Caco-2 (cell line): ENCODE data around the gene ABT1. TPM values are rescaled to one million over a fixed set of nuclear protein-coding genes. Genes with fewer than 3 reads are reported as not detected.

Experiments
- BruUV-seq: library from RNA; stranded (reverse); fragments of 400-500 nt; replicated peaks from 2 replicates; lab custom pipeline; 2021; lab: Mats Ljungman, UMichigan
- CTCF ChIA-PET: fragments of 300-600 bp; sonication (Branson Sonifier 250); formaldehyde crosslinking; loops from one replicate; lab custom pipeline; 2022; ENCODE audit warnings: antibody characterized with exemption; lab: Charles Lee
- POLR2A ChIA-PET: fragments of 300-600 bp; sonication (Branson Sonifier 250); formaldehyde crosslinking; loops from one replicate; lab custom pipeline; 2022; ENCODE audit warnings: antibody characterized with exemption; lab: Charles Lee
- DNase-seq, 2 experiments: peaks; one replicate each; pipeline versions ENCODE4 v3.0.0 to v3.0.0-alpha.2; 2020 to 2022
- H3K27me3 ChIP-seq: replicated peaks from 2 replicates; pipeline ENCODE4 v1.6.0; 2011; ENCODE audit warnings: low read length; ENCODE audit not compliant: control insufficient read depth, insufficient read depth
- H3K36me3 ChIP-seq: 2 replicates; pipeline ENCODE4 v1.5.1; 2011; ENCODE audit warnings: low read length; ENCODE audit not compliant: control insufficient read depth, insufficient read depth
- H3K4me1 ChIP-seq: fragments of 250-450 bp; sonication (Bioruptor Pico); 2 replicates; pipeline ENCODE4 v1.5.1; 2020; ENCODE audit warnings: mild to moderate bottlenecking
- H3K4me3 ChIP-seq: 2 replicates; pipeline ENCODE4 v1.5.1; 2011; ENCODE audit warnings: low read depth, mild to moderate bottlenecking, control low read depth, low read length
- H3K9me3 ChIP-seq: fragments of 250-450 bp; sonication (Bioruptor Pico); 2 replicates; pipeline ENCODE4 v1.5.1; 2020; ENCODE audit warnings: mild to moderate bottlenecking, moderate library complexity
- H3K27ac Mint-ChIP-seq: one replicate; pipeline ENCODE4 v1.8.0; 2022; ENCODE audit warnings: mixed read lengths; ENCODE audit not compliant: unreplicated experiment
- H3K27me3 Mint-ChIP-seq: one replicate; pipeline ENCODE4 v1.8.0; 2022; ENCODE audit warnings: mixed read lengths; ENCODE audit not compliant: insufficient read depth, unreplicated experiment
- H3K36me3 Mint-ChIP-seq: one replicate; pipeline ENCODE4 v1.8.0; 2022; ENCODE audit warnings: mild to moderate bottlenecking, mixed read lengths; ENCODE audit not compliant: insufficient read depth, unreplicated experiment
- H3K4me1 Mint-ChIP-seq: one replicate; pipeline ENCODE4 v1.8.0; 2022; ENCODE audit warnings: low read depth, mixed read lengths; ENCODE audit not compliant: unreplicated experiment
- H3K4me3 Mint-ChIP-seq: one replicate; pipeline ENCODE4 v1.8.0; 2022; ENCODE audit warnings: mild to moderate bottlenecking, moderate library complexity, mixed read lengths; ENCODE audit not compliant: unreplicated experiment
- H3K9me3 Mint-ChIP-seq: one replicate; pipeline ENCODE4 v1.8.0; 2022; ENCODE audit warnings: mixed read lengths; ENCODE audit not compliant: unreplicated experiment
- CTCF ChIP-seq, 2 experiments: fragments of 200-600 bp in 1 of 2; IDR thresholded peaks; 1 replicate in 1 of 2; 2 replicates in 1 of 2; pipeline versions ENCODE4 v1.5.1 to v1.8.0; 2011 to 2022; ENCODE audit warnings: antibody characterized with exemption in 1 of 2, control low read depth in 1 of 2, inconsistent platforms in 1 of 2, low read depth in 1 of 2, low read length in 1 of 2, mild to moderate bottlenecking in 1 of 2, moderate library complexity in 1 of 2; ENCODE audit not compliant: insufficient read depth in 1 of 2, severe bottlenecking in 1 of 2, unreplicated experiment in 1 of 2
- intact Hi-C: fragments of 100-400 bp; cut with micrococcal nuclease; formaldehyde crosslinking; loops from one replicate; pipeline ENCODE4 v1.10.0; 2022; ENCODE audit not compliant: unreplicated experiment
- total RNA-seq: library from RNA; stranded (reverse); gene quantifications from 2 replicates; pipeline ENCODE4 v1.2.3, GENCODE V29; 2022

Gene ABT1
- total RNA-seq, 1 experiment from 2014 or later = 15.1 TPM

- CTCF ChIA-PET = interaction anchor here (0.6 to 2.5 kb wide), 14 partner anchors 12 to 532 kb away, joined by 3 to 45 read pairs (median 4); a partner anchor contains a TSS
- H3K36me3 Mint-ChIP-seq = peaks cover 16% of the 10 kb centered on the region
These were observed 1.8 kb upstream of the ABT1 start for GRCh38 chr6:26594730-26595632.

GRCh38 chr6:26595669-26596269, 984 bp upstream of the ABT1 start:
- peak; percentile 90 to 92 for DNase-seq
- H3K27me3 Mint-ChIP-seq = peaks cover 8% of the 10 kb centered on the region
- Histone ChIP-seq H3K4me3 (peak overlapping the region; percentile 91), H3K9me3 (no peaks in the 10 kb centered on the region), H3K27me3 (no peaks in the 10 kb centered on the region), H3K36me3 (no peaks in the 10 kb centered on the region), H3K4me1 (no peaks in the 10 kb centered on the region)
- H3K4me3 Mint-ChIP-seq = no peak overlapping the region
- peaks cover 13% of the 10 kb centered on the region for H3K9me3 Mint-ChIP-seq
- no peak overlapping the region for H3K27ac Mint-ChIP-seq
- intact Hi-C loops = loop anchor here (1.0 kb wide), 2 partner anchors 23 to 254 kb away; no protein-coding TSS in a partner anchor
- no peaks in the 10 kb centered on the region for H3K4me1 Mint-ChIP-seq
- H3K36me3 Mint-ChIP-seq = peaks cover 16% of the 10 kb centered on the region
- CTCF ChIA-PET = interaction anchor here (0.6 to 2.5 kb wide), 14 partner anchors 13 to 531 kb away, joined by 3 to 45 read pairs (median 4); a partner anchor contains a TSS
- POLR2A ChIA-PET = interaction anchor here (0.5 to 1.2 kb wide), 4 partner anchors 58 to 684 kb away, joined by 3 to 22 read pairs (median 6); partner anchors contain the start of gene HMGN4
- TF ChIP-seq CTCF (IDR thresholded peaks at IDR 0.05; ENCODE audit: insufficient read depth in 1 of 2, low read depth in 1 of 2, low read length in 1 of 2, severe bottlenecking in 1 of 2, unreplicated experiment in 1 of 2) = peak; percentile 94 to 95
- no TSS peak for BruUV-seq

More at GRCh38 chr6:26594730-26595632, 1.8 kb upstream of the ABT1 start:
- TF ChIP-seq CTCF (IDR thresholded peaks at IDR 0.05; ENCODE audit: insufficient read depth in 1 of 2, low read depth in 1 of 2, low read length in 1 of 2, severe bottlenecking in 1 of 2, unreplicated experiment in 1 of 2) = no peak
- Mint-ChIP-seq H3K27ac (no peak overlapping the region), H3K4me3 (no peak overlapping the region), H3K4me1 (no peaks in the 10 kb centered on the region), H3K27me3 (peaks cover 8% of the 10 kb centered on the region), H3K9me3 (peaks cover 13% of the 10 kb centered on the region)
- intact Hi-C loops = no loop called here
- H3K36me3 ChIP-seq = no peaks in the 10 kb centered on the region
- no peaks in the 10 kb centered on the region for H3K27me3 ChIP-seq
- POLR2A ChIA-PET = interaction anchor here (0.6 to 1.2 kb wide), 3 partner anchors 57 to 685 kb away, joined by 3 to 22 read pairs (median 6); partner anchors contain the start of gene HMGN4
- H3K9me3 ChIP-seq = no peaks in the 10 kb centered on the region
- peak in 1 of 2 experiments; percentile 13 for DNase-seq
- no peak overlapping the region; the same call in 1 of the 2 replicates for H3K4me3 ChIP-seq
- no peaks in the 10 kb centered on the region for H3K4me1 ChIP-seq
- BruUV-seq = no TSS peak

GRCh38 chr6:26597389-26597766, 625 bp downstream of the ABT1 start:
- peaks cover 16% of the 10 kb centered on the region for H3K36me3 Mint-ChIP-seq
- intact Hi-C loops = no loop called here
- no peaks in the 10 kb centered on the region for H3K4me1 Mint-ChIP-seq
- H3K36me3 ChIP-seq = no peaks in the 10 kb centered on the region
- no peaks in the 10 kb centered on the region for H3K9me3 Mint-ChIP-seq
- no peaks in the 10 kb centered on the region for H3K9me3 ChIP-seq
- DNase-seq = no peak
- ChIA-PET CTCF (no interaction called here), POLR2A (interaction anchor here (0.6 kb wide), 1 partner anchor 698 kb away, joined by 3 read pairs; no protein-coding TSS in a partner anchor)
- no peaks in the 10 kb centered on the region for H3K27me3 ChIP-seq
- no peaks in the 10 kb centered on the region for H3K4me1 ChIP-seq
- no peaks in the 10 kb centered on the region for H3K27me3 Mint-ChIP-seq
- no peak overlapping the region for H3K27ac Mint-ChIP-seq
- H3K4me3 ChIP-seq = peak overlapping the region; percentile 91
- BruUV-seq = no TSS peak
- no peak overlapping the region for H3K4me3 Mint-ChIP-seq
- no peak for TF ChIP-seq CTCF (IDR thresholded peaks at IDR 0.05; ENCODE audit: insufficient read depth in 1 of 2, low read depth in 1 of 2, low read length in 1 of 2, severe bottlenecking in 1 of 2, unreplicated experiment in 1 of 2)
